Uterus (tissue), 2 donors: Measurements from ENCODE around the gene BRK1.

Experiments used
- CTCF ChIP-seq, 4 experiments: fragments of 200-600 bp in 2 of 4; fragments of 450-650 bp in 2 of 4; sonication (generic) in 2 of 4; IDR thresholded peaks; one replicate each; pipeline ENCODE4 v1.5.1; 2016 to 2019; ENCODE audit warnings: antibody characterized with exemption in 4 of 4, mild to moderate bottlenecking in 2 of 4, moderate library complexity in 1 of 4
- POLR2A ChIP-seq, 2 donors: fragments of 450-650 bp; IDR thresholded peaks; one replicate each; pipeline ENCODE4 v1.6.1; 2016; ENCODE audit warnings: antibody characterized with exemption in 2 of 2, mild to moderate bottlenecking in 1 of 2, moderate library complexity in 1 of 2

- no peak for TF ChIP-seq CTCF (IDR thresholded peaks at IDR 0.05)
- no peak for TF ChIP-seq POLR2A (IDR thresholded peaks at IDR 0.05)
These were observed 40.8 kb upstream of the BRK1 start for GRCh38 chr3:10074666-10075065.
